ENCODE data around the gene FAM216B. TPM values are rescaled to one million over a fixed set of nuclear protein-coding genes. Genes with fewer than 3 reads are reported as not detected.

The FAM216B gene
- polyA plus RNA-seq, 1 of the 3 experiments (the other 2 are of a cell fraction) = not detected

DNA sequence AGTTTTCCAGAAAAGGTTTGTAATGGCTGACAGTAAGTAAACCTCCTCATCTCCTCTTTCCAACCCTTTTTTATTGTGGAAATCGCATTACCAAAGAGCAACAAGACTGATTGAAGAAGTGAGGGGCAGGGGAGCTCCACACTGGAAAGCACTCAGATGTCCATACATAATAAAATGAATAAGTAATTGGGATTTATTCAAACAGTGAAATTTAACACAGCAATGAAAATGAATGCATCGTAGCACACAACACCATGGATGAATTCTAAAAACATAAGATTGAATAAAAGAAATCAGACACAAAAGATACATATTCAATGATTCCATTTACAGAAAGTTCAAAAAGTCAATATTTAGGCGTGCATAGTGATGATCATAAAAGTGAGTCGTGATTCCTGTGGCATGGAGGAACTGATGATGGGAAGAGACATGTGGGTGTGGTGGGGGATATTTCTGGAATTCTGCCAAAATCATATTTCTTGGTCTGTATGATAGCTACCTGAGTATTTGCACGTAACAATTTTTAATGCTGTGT is 18.8 kb downstream of the FAM216B start:
- Histone ChIP-seq H2AFZ (ENCODE audit: low read depth) (no peak overlapping the region), H3K4me1 (ENCODE audit: control insufficient read depth in 1 of 2, insufficient read depth in 2 of 2, low read depth in 1 of 2, low read length in 1 of 2) (no peaks in the 10 kb centered on the region), H3K27ac (ENCODE audit: low read depth in 2 of 2, low read length in 1 of 2) (no peak overlapping the region), H3K4me2 (no peak overlapping the region), H3K27me3 (ENCODE audit: insufficient read depth) (no peaks in the 10 kb centered on the region), H3K36me3 (replicated peaks in 1 of 2; ENCODE audit: control insufficient read depth in 1 of 2, insufficient read depth in 2 of 2, low read length in 1 of 2) (no peaks in the 10 kb centered on the region), H3K9ac (no peak overlapping the region), H3F3A (replicated peaks; ENCODE audit: insufficient read depth) (no peaks in the 10 kb centered on the region), H3K4me3 (ENCODE audit: low read depth in 2 of 2, low read length in 1 of 2) (no peak overlapping the region), H3K79me2 (ENCODE audit: insufficient read depth) (no peaks in the 10 kb centered on the region), H4K20me1 (ENCODE audit: insufficient read depth) (no peaks in the 10 kb centered on the region), H3K9me3 (no peaks in the 10 kb centered on the region), H3K9me2 (no peaks in the 10 kb centered on the region)
- POLR2A ChIA-PET = no interaction called here
- DNase-seq = no peak
- WGBS (ENCODE audit: low lambda C conversion rate) = 56% methylated on average over 5 of the region's 5 CpGs
- CTCF ChIA-PET = interaction anchor here (1.4 kb wide), 1 partner anchor 16 kb away, joined by 5 read pairs; no protein-coding TSS in a partner anchor
- TF ChIP-seq POLR2AphosphoS5 (IDR thresholded peaks at IDR 0.05; ENCODE audit: low read depth, low read length) = no peak
- TF ChIP-seq, protein P1, sequence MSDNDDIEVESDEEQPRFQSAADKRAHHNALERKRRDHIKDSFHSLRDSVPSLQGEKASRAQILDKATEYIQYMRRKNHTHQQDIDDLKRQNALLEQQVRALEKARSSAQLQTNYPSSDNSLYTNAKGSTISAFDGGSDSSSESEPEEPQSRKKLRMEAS (IDR thresholded peaks at IDR 0.05; ENCODE audit: low read depth) = no peak
- TF ChIP-seq, protein P2, sequence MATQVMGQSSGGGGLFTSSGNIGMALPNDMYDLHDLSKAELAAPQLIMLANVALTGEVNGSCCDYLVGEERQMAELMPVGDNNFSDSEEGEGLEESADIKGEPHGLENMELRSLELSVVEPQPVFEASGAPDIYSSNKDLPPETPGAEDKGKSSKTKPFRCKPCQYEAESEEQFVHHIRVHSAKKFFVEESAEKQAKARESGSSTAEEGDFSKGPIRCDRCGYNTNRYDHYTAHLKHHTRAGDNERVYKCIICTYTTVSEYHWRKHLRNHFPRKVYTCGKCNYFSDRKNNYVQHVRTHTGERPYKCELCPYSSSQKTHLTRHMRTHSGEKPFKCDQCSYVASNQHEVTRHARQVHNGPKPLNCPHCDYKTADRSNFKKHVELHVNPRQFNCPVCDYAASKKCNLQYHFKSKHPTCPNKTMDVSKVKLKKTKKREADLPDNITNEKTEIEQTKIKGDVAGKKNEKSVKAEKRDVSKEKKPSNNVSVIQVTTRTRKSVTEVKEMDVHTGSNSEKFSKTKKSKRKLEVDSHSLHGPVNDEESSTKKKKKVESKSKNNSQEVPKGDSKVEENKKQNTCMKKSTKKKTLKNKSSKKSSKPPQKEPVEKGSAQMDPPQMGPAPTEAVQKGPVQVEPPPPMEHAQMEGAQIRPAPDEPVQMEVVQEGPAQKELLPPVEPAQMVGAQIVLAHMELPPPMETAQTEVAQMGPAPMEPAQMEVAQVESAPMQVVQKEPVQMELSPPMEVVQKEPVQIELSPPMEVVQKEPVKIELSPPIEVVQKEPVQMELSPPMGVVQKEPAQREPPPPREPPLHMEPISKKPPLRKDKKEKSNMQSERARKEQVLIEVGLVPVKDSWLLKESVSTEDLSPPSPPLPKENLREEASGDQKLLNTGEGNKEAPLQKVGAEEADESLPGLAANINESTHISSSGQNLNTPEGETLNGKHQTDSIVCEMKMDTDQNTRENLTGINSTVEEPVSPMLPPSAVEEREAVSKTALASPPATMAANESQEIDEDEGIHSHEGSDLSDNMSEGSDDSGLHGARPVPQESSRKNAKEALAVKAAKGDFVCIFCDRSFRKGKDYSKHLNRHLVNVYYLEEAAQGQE (IDR thresholded peaks at IDR 0.05; ENCODE audit: low read depth, low read length) = no peak
- no peak for TF ChIP-seq SMC3 (IDR thresholded peaks at IDR 0.05; ENCODE audit: low read depth, low read length)
- no peak for TF ChIP-seq RAD21 (IDR thresholded peaks at IDR 0.05; ENCODE audit: low read length)
- TF ChIP-seq USF1 (IDR thresholded peaks at IDR 0.05; ENCODE audit: borderline replicate concordance, low read depth) = no peak
- TF ChIP-seq GABPA (IDR thresholded peaks at IDR 0.05; ENCODE audit: low read depth) = no peak
- TF ChIP-seq RCOR1 (IDR thresholded peaks at IDR 0.05; ENCODE audit: low read length) = no peak
- TF ChIP-seq JUND (IDR thresholded peaks at IDR 0.05) = no peak
- TF ChIP-seq RFX5 (IDR thresholded peaks at IDR 0.05; ENCODE audit: low read length) = no peak
- no peak for TF ChIP-seq USF2 (IDR thresholded peaks at IDR 0.05; ENCODE audit: borderline replicate concordance, low read depth, low read length)
- no peak for TF ChIP-seq IRF3 (IDR thresholded peaks at IDR 0.05; ENCODE audit: low read depth, low read length)
- no peak for TF ChIP-seq MXI1 (IDR thresholded peaks at IDR 0.05; ENCODE audit: low read depth, low read length)
- TF ChIP-seq TCF12 (IDR thresholded peaks at IDR 0.05) = no peak
- no peak for TF ChIP-seq CHD2 (IDR thresholded peaks at IDR 0.05; ENCODE audit: low read length, partially characterized antibody)
- no peak for TF ChIP-seq GATA2 (CRISPR knock-in tag; IDR thresholded peaks at IDR 0.05)
- no peak for TF ChIP-seq YY1 (IDR thresholded peaks at IDR 0.05; ENCODE audit: low read depth)
- TF ChIP-seq SIN3A (IDR thresholded peaks at IDR 0.05; ENCODE audit: borderline replicate concordance, low read depth, low read length) = no peak
